ENCODE measurements around the gene NCEH1. TPM values are rescaled to one million over a fixed set of nuclear protein-coding genes. Genes with fewer than 3 reads are reported as not detected.

Gene NCEH1
- total RNA-seq, 1 experiment from 2014 or later = 110 TPM

DNA sequence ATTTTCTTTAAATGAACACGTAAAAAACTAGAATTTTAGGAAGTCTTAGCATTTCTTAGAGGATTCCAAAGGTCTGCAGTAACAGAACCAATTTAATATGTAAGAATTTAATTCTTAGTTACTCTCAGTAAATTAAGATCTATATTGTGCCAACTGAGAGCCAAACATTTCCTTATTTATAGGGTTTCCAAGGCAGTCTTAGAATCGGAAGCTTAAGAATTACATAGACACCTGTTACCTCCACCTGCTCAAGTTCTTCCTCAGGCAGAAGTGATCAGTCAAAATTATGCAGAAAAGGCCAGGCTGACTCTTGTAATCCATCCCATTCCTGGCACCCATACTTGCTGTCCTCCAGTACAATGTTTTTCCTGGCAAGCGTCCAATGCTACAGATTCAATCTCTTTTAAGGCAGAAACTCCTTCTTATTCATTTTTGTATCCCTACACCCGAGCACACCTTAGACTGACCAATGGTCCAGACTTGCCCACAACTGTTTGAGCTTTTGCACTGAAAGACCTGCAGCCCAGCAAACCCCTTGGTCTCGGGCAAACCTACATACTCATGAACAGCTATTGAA lies 64.3 kb downstream of the NCEH1 start:
- peak; percentile 89 for DNase-seq (ENCODE audit: low read depth)

DNA sequence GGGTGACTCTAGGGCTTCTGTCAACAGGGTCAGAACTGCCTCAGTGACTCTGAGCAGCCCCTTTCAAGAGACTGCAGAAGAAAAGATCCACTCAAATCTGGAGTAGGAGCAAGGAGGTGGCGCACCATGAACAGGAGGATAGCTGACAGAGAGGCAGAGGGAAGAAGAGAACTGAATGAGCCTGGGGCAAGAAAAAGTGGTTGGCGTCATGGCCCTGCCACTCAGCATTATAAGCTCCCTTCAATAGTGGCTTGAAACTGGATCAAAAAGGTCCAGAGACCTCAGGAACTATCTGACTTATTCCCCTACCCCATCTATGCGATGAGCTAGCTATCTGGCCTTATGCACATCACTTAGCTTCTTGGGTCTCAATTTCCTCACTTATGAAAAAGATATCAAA lies 66.6 kb downstream of the NCEH1 start:
- DNase-seq (ENCODE audit: low read depth) = no peak

DNA sequence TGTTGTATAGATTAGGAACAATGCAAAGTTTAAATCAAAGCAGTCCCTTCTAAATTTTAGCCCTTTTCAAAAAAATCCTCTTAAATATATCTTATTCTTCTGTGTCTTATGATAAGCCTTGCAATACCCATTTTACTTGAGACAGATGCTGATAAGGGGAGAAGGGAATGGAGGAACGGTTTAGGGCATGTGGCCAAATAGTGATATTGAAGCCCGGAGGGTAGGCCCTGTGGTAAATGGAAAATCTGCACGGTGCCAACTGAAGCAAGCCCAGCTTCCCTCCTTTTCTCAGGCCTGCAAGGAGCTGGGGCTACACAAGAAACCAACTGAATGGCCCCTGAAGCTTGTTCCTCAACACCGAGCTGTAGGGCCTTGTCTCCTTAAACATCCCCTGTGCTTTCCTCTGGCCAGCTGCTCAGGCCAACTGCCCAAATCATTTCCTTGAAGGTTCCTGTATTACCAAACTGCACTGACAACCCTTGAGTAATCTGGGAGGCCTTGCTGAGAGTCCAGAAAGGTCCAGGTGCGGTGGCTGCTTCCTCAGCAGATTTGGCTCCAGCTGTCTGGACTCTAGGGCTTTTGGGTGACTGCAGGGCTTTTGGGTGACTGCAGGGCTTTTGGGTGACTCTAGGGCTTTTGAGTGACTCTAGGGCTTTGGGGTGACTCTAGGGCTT lies 67.2 kb downstream of the NCEH1 start:
- DNase-seq (ENCODE audit: low read depth) = no peak

DNA sequence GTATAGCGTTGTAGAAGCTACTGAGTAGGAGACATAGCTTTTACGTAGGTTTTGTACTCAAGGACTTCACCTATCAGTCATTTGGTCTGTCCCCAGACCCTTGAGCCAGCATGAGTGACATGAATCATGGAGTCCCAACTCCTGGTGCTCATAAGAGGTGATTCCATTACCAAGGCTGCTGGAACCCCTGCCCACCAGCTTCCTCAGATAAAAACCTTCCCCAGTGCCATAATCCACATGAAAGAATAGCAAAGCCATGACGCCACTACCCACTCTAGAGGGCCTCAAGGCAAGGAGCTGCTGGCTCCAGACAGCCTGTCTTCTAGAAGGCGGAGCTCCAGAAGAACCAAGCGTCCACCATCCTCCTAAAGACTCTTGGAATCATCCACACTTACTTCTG lies 69.6 kb downstream of the NCEH1 start:
- no peak for DNase-seq (ENCODE audit: low read depth)

DNA sequence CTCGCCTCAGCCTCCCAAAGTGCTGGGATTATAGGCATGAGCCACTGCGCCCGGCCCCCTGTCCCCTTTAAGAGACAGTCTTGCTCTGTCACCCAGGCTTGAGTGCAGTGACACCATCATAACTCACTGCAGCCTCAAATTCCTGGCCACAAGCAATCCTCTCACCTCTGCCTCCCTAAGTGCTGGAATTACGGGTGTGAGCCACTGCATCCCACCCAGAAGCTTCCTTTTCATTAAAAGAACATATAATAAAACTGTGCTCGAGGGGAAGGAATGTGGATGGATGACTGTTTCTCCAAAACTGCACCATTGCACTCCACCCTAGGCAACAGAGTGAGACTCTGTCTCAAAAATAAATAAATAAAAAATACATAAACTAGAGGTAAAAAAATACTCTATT lies 70.1 kb downstream of the NCEH1 start:
- no peak for DNase-seq (ENCODE audit: low read depth)

- peak; percentile 69 for DNase-seq (ENCODE audit: low read depth)
Observed at GRCh38 chr3:172635588-172635987, 75.3 kb downstream of the NCEH1 start.

DNA sequence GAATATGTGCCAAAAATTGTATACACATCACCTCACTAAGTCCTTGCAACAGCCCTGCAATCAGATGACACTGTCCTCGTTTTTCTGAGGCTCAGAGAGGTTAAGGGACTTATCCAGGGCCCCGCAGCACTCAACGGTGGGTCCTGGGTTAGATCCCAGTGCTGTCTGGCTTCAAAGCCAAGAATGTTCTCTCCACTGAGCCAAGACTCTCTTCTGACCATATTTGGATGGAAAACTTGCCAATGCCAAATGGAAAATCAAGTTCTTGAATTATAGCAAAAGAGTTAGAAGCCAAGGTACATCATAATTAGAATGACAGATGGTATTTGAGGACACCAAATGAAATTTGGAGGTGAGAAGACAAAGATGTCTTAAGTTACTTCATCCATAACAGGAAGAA lies 75.9 kb downstream of the NCEH1 start:
- no peak for DNase-seq (ENCODE audit: low read depth)

- no peak for DNase-seq (ENCODE audit: low read depth)
Observed at GRCh38 chr3:172630316-172630715, 80.6 kb downstream of the NCEH1 start.

- peak; percentile 72 for DNase-seq (ENCODE audit: low read depth)
Observed at GRCh38 chr3:172629470-172629869, 81.4 kb downstream of the NCEH1 start.

GRCh38 chr3:172627057-172627809 lies 83.6 kb downstream of the NCEH1 start:
- DNase-seq (ENCODE audit: low read depth) = peak; percentile 58

GRCh38 chr3:172626021-172626640 lies 84.7 kb downstream of the NCEH1 start:
- DNase-seq (ENCODE audit: low read depth) = peak; percentile 79

DNA sequence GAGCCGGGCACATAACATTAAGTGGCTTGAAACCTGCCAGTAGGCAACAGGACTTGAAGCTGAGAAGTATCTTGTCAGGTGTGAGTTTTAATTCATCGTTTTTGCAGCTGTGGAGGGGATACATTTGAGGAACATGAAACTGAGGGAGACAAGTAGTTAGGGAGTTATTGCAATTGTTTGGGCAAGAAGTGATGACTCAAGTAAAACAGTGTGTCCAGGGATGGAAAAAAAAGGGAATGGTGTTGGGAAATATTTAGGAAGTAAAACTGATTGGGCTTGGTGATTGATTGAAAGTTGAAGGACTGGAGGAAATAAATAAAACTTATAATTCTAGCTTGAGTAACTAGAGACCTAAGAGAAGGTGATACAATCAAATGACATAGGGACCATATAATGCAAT lies 85.5 kb downstream of the NCEH1 start:
- DNase-seq (ENCODE audit: low read depth) = peak; percentile 46

DNA sequence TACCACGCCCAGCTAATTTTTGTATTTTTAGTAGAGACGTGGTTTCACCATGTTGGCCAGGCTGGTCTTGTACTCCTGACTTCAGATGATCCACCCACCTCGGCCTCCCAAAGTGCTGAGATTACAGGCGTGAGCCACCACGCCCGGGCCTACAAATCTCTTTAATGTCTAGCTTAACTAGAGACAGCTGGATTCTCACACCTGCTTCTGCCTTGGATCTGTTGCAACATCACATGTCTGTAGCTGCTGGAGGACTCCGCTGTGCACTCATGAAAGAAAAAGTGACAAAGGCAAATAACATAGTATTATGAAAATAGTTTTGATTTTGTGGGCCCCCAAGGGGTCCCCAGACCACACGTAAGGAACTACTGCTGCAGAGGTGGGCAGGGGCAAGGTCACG lies 85.9 kb downstream of the NCEH1 start:
- no peak for DNase-seq (ENCODE audit: low read depth)

DNA sequence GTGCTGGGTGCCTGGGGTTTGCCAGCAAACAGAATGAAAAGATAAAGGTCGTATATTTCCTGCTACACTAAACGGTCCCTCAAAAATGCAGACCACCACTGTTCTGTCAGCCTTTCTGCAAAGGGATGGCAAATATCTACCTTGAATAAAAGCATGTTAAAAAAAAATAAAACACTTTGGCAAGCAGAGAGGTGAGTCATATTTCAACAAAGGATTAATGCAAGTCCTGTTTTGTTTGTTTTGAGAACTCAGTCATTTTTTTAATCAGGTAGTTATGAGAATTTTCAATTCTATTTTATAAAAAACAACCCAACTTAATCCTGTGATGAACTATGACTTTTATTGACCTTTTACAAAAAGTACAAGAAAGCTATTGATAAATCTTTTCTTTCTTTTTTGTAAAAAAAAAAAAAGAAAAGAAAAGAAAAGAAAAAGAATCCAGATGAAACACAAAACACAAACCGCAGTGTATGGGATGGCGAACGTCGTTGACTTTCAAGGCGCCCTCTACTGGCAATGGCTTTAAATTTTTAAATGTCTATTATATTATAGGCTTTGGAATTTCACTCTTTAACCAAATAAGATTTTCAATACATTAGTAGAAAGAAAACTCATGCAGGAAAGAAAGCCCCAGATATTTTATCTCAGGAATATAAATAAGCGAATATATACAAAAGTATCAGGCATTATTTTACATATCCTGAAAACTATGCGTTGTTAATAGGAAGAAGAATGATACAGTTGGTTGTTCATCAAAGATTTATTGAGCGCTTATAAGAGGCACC lies 87.8 kb downstream of the NCEH1 start:
- peak; percentile 86 for DNase-seq (ENCODE audit: low read depth)

DNA sequence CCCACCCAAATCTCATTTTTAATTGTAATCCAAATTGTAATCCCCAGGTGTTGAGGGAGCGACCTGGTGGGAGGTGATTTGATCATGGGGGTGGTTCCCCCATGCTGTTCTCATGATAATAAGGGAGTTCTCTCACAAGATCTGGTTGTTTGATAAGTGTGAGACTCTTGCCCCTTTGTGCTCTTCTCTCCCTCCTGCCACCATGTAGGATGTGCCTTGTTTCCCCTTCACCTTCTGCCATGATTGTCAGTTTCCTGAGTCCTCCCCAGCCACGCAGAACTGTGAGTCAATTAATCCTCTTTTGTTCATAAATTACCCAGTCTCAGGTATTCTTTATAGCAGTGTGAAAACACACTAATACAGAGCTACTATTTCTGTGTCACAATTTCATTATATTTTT lies 88.7 kb downstream of the NCEH1 start:
- no peak for DNase-seq (ENCODE audit: low read depth)

- DNase-seq (ENCODE audit: low read depth) = no peak
Observed at GRCh38 chr3:172617976-172618375, 92.9 kb downstream of the NCEH1 start.

- peak; percentile 58 for DNase-seq (ENCODE audit: low read depth)
Observed at GRCh38 chr3:172617013-172617706, 93.7 kb downstream of the NCEH1 start.

DNA sequence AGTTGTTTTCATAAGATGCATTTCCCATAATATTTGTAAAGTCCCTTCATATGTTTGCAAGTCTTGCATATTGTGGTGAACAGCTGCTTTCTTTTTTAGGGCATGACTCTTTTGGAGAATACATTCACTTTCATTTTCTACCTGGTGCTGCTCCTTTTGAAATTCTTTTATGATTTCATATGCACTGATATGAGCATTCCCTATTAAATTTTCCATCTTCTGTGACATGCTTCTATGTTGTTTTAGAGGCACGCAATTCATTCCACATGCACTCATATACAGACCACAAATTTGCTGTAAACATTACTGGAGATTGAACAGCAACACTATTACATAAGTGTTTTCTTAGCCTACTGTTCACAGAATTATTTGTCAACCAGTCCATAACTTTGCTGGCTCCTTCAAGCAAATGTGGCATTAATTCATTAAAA lies 94.8 kb downstream of the NCEH1 start:
- no peak for DNase-seq (ENCODE audit: low read depth)

DNA sequence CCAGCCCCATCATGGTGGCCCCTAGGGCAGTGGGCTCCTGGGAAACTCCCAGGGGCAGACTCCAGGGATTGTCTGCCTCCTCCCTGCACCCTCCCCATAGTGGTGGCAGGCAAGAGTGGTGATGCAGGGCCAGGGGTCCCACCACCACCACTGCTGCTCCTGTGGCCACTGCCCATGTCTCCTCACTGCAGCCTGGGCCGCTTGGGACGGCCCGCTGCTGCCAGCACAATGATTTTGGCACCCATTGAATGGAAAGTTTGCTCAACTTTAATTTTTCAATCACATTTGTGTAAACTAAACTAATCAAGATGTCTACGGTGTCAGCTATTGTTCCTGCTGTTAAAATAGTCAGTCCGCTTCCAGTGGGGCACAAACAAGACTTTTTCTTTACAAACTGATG lies 95.6 kb downstream of the NCEH1 start:
- DNase-seq (ENCODE audit: low read depth) = no peak

DNA sequence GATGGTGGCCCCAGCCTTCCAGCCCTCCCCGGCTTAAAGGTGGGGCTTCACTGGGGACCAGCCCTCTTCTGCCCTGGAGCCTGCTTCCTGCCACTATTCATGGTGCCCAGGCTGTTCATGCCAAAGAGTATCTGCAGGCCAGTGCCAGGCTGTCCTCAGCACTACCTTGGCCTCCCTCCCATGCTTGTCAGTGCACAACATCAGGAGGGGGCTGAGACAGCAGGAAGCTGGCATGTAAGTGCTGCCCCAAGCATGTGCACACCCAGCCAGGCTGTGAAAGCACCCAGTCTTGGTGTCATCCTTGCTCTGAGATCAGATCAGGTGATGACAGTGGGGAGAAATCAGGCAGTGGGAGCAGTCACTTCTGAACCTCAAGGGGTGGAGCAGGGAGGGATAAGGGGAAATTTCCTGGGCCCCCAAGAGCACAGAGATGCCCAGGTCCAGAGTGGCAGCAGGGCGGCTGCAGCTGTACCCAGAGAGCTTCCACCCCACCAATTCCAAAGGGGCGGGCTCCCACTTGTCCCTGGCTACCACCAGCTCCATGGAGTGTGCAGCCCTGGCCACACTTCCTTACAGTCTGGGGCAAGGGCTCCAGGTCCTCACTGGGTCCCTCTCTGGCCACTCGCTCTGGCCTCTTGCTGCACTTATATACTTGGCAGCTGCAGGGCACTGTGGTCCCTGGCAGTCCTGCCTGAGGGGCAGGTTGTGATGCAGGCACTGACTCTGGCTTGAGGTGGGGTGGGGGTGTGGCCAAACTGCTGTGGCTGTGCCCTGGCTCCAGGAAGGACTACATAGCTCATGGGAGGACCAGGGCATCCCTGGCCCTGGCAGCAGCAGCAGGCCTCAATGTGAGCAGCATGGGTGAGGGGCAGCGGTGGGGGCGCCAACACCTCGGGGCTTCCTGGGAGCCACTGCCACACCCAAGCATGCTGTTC lies 96.3 kb downstream of the NCEH1 start:
- DNase-seq (ENCODE audit: low read depth) = no peak

All from M059J (cell line).